Measurements from ENCODE around the gene F10.

The F10 gene

GRCh38 chr13:113150550-113151365 is 28.2 kb downstream of the F10 start:
- Histone ChIP-seq H4K20me1 (ENCODE audit: insufficient read depth, low read length, poor library complexity, severe bottlenecking) (no peaks in the 10 kb centered on the region), H3K4me2 (ENCODE audit: low read depth, low read length, poor library complexity, severe bottlenecking) (no peak overlapping the region), H3K36me3 (ENCODE audit: insufficient read depth, low read length) (no peaks in the 10 kb centered on the region), H3K9ac (ENCODE audit: low read depth, low read length, poor library complexity, severe bottlenecking) (no peak overlapping the region), H3K9me3 (ENCODE audit: insufficient read depth, low read depth, low read length) (no peaks in the 10 kb centered on the region), H3K4me1 (ENCODE audit: insufficient read depth, low read length, poor library complexity, severe bottlenecking) (peaks cover 17% of the 10 kb centered on the region), H2AFZ (ENCODE audit: low read length) (no peak overlapping the region), H3K4me3 (ENCODE audit: low read length, poor library complexity, severe bottlenecking) (no peak overlapping the region), H3K79me2 (ENCODE audit: insufficient read depth, low read length) (no peaks in the 10 kb centered on the region), H3K27me3 (ENCODE audit: insufficient read depth, low read length, poor library complexity, severe bottlenecking) (no peaks in the 10 kb centered on the region), H3F3A (ENCODE audit: low read depth) (no peaks in the 10 kb centered on the region), H3K9me2 (replicated peaks; ENCODE audit: low read depth, low read length) (no peaks in the 10 kb centered on the region)
- TF ChIP-seq CTCF (conservative IDR thresholded peaks at IDR 0.05; ENCODE audit: low read length), result no peak
- no peak for TF ChIP-seq EZH2phosphoT487 (IDR thresholded peaks at IDR 0.05; ENCODE audit: borderline replicate concordance)

GRCh38 chr13:113151745-113152690 is 29.4 kb downstream of the F10 start:
- Histone ChIP-seq H3K79me2 (ENCODE audit: insufficient read depth, low read length) (no peaks in the 10 kb centered on the region), H3F3A (ENCODE audit: low read depth) (no peaks in the 10 kb centered on the region), H2AFZ (ENCODE audit: low read length) (0 out of 2 replicates have a peak overlapping the region, but pooled peaks have one; percentile 36), H3K4me1 (ENCODE audit: insufficient read depth, low read length, poor library complexity, severe bottlenecking) (peaks cover 17% of the 10 kb centered on the region), H3K9me2 (replicated peaks; ENCODE audit: low read depth, low read length) (no peaks in the 10 kb centered on the region), H4K20me1 (ENCODE audit: insufficient read depth, low read length, poor library complexity, severe bottlenecking) (no peaks in the 10 kb centered on the region), H3K36me3 (ENCODE audit: insufficient read depth, low read length) (no peaks in the 10 kb centered on the region), H3K9me3 (ENCODE audit: insufficient read depth, low read depth, low read length) (no peaks in the 10 kb centered on the region), H3K27me3 (ENCODE audit: insufficient read depth, low read length, poor library complexity, severe bottlenecking) (no peaks in the 10 kb centered on the region), H3K4me2 (ENCODE audit: low read depth, low read length, poor library complexity, severe bottlenecking) (peak overlapping the region; percentile 40), H3K9ac (ENCODE audit: low read depth, low read length, poor library complexity, severe bottlenecking) (no peak overlapping the region), H3K4me3 (ENCODE audit: low read length, poor library complexity, severe bottlenecking) (no peak overlapping the region)
- TF ChIP-seq EZH2phosphoT487 (IDR thresholded peaks at IDR 0.05; ENCODE audit: borderline replicate concordance), result no peak

GRCh38 chr13:113152691-113152983 is 30.0 kb downstream of the F10 start:
- H4K20me1 ChIP-seq (ENCODE audit: insufficient read depth, low read length, poor library complexity, severe bottlenecking), result no peaks in the 10 kb centered on the region
- TF ChIP-seq CTCF (conservative IDR thresholded peaks at IDR 0.05; ENCODE audit: low read length), result no peak
- no peak for TF ChIP-seq EZH2phosphoT487 (IDR thresholded peaks at IDR 0.05; ENCODE audit: borderline replicate concordance)
- no peak overlapping the region for H3K4me3 ChIP-seq (ENCODE audit: low read length, poor library complexity, severe bottlenecking)
- H3K9me3 ChIP-seq (ENCODE audit: insufficient read depth, low read depth, low read length), result no peaks in the 10 kb centered on the region
- peaks cover 17% of the 10 kb centered on the region for H3K4me1 ChIP-seq (ENCODE audit: insufficient read depth, low read length, poor library complexity, severe bottlenecking)
- H3K27me3 ChIP-seq (ENCODE audit: insufficient read depth, low read length, poor library complexity, severe bottlenecking), result no peaks in the 10 kb centered on the region
- peak overlapping the region; percentile 40 for H3K4me2 ChIP-seq (ENCODE audit: low read depth, low read length, poor library complexity, severe bottlenecking)
- no peaks in the 10 kb centered on the region for H3K36me3 ChIP-seq (ENCODE audit: insufficient read depth, low read length)
- no peaks in the 10 kb centered on the region for H3F3A ChIP-seq (ENCODE audit: low read depth)
- no peaks in the 10 kb centered on the region for H3K79me2 ChIP-seq (ENCODE audit: insufficient read depth, low read length)
- no peak overlapping the region for H3K9ac ChIP-seq (ENCODE audit: low read depth, low read length, poor library complexity, severe bottlenecking)
- no peaks in the 10 kb centered on the region for H3K9me2 ChIP-seq (replicated peaks; ENCODE audit: low read depth, low read length)
- 0 out of 2 replicates have a peak overlapping the region, but pooled peaks have one; percentile 36 for H2AFZ ChIP-seq (ENCODE audit: low read length)
